NCI-H128 (cell line): ENCODE data around the gene ZNF862.

Experiments
- DNase-seq: peaks from one replicate; lab custom pipeline; 2025; ENCODE audit not compliant: unreplicated experiment; lab: John Stamatoyannopoulos, UW

Gene ZNF862

GRCh38 chr7:149844445-149844844 is 6.3 kb downstream of the ZNF862 start:
- DNase-seq = no peak

- no peak for DNase-seq
Measured at GRCh38 chr7:149845257-149845980, 7.2 kb downstream of the ZNF862 start.

GRCh38 chr7:149846021-149846420 is 7.8 kb downstream of the ZNF862 start:
- DNase-seq = no peak

- no peak for DNase-seq
Measured at GRCh38 chr7:149846436-149847046, 8.4 kb downstream of the ZNF862 start.

GRCh38 chr7:149849174-149849573 is 11.0 kb downstream of the ZNF862 start:
- no peak for DNase-seq

- DNase-seq = no peak
Measured at GRCh38 chr7:149850007-149850594, 11.9 kb downstream of the ZNF862 start.

GRCh38 chr7:149850716-149851115 is 12.5 kb downstream of the ZNF862 start:
- no peak for DNase-seq

- no peak for DNase-seq
Measured at GRCh38 chr7:149851449-149851848, 13.3 kb downstream of the ZNF862 start.

- no peak for DNase-seq
Measured at GRCh38 chr7:149853157-149853556, 15.0 kb downstream of the ZNF862 start.

- DNase-seq = peak; percentile 67
Measured at GRCh38 chr7:149854611-149855360, 16.6 kb downstream of the ZNF862 start.

GRCh38 chr7:149855361-149856305 is 17.5 kb downstream of the ZNF862 start:
- no peak for DNase-seq

- DNase-seq = no peak
Measured at GRCh38 chr7:149856583-149856982, 18.4 kb downstream of the ZNF862 start.

GRCh38 chr7:149859369-149859768 is 21.2 kb downstream of the ZNF862 start:
- DNase-seq = no peak

- no peak for DNase-seq
Measured at GRCh38 chr7:149859876-149860275, 21.7 kb downstream of the ZNF862 start.

GRCh38 chr7:149860821-149861727 is 22.9 kb downstream of the ZNF862 start:
- DNase-seq = no peak

GRCh38 chr7:149861728-149862045 is 23.5 kb downstream of the ZNF862 start:
- DNase-seq = no peak

GRCh38 chr7:149862156-149862555 is 24.0 kb downstream of the ZNF862 start:
- DNase-seq = no peak

- no peak for DNase-seq
Measured at GRCh38 chr7:149863500-149863899, 25.3 kb downstream of the ZNF862 start.

GRCh38 chr7:149864023-149864422 is 25.8 kb downstream of the ZNF862 start:
- no peak for DNase-seq

GRCh38 chr7:149864751-149865150 is 26.6 kb downstream of the ZNF862 start:
- DNase-seq = no peak
